K562 (cell line): ENCODE data around the gene ZNF266. TPM values are rescaled to one million over a fixed set of nuclear protein-coding genes. Genes with fewer than 3 reads are reported as not detected.

ENCODE experiments used
- BRCA1 ChIP-seq, 2 experiments: fragments of 450-650 bp in 1 of 2; sonication (generic) in 1 of 2; formaldehyde crosslinking in 1 of 2; IDR thresholded peaks; 2 replicates each; pipeline versions ENCODE4 v1.5.0 to v1.6.1; 2017 to 2020; ENCODE audit warnings: mild to moderate bottlenecking in 1 of 2, missing genetic modification reagents in 1 of 2
- ETS2 ChIP-seq: IDR thresholded peaks from 2 replicates; pipeline ENCODE4 v1.6.1; 2016; ENCODE audit warnings: borderline replicate concordance, missing genetic modification characterization, mild to moderate bottlenecking, moderate library complexity, missing compliant biosample characterization; ENCODE audit not compliant: poor library complexity, severe bottlenecking
- GABPB1 ChIP-seq: sonication (generic); formaldehyde crosslinking; IDR thresholded peaks from 2 replicates; pipeline ENCODE4 v1.8.0; 2022; ENCODE audit warnings: mild to moderate bottlenecking, missing genetic modification reagents
- HLTF ChIP-seq: fragments of 450-650 bp; IDR thresholded peaks from 2 replicates; pipeline ENCODE4 v1.6.1; 2016
- HNRNPK ChIP-seq: fragments of 200-400 bp; formaldehyde crosslinking; IDR thresholded peaks from one replicate; pipeline ENCODE4 v1.6.1; 2018; ENCODE audit warnings: mild to moderate bottlenecking, low read depth, low read length; ENCODE audit not compliant: poor library complexity, severe bottlenecking
- HNRNPUL1 ChIP-seq: fragments of 200-400 bp; formaldehyde crosslinking; IDR thresholded peaks from 2 replicates; pipeline ENCODE4 v1.6.1; 2017; ENCODE audit warnings: low read length
- KLF13 ChIP-seq: fragments of 450-650 bp; IDR thresholded peaks from 2 replicates; pipeline ENCODE4 v1.6.1; 2016; ENCODE audit warnings: missing genetic modification characterization, low read depth, mild to moderate bottlenecking, missing compliant biosample characterization, moderate library complexity, borderline replicate concordance
- PTRF ChIP-seq: fragments of 450-650 bp; IDR thresholded peaks from 2 replicates; pipeline ENCODE4 v1.6.1; 2016; ENCODE audit warnings: mild to moderate bottlenecking, missing genetic modification characterization, missing compliant biosample characterization
- RBBP5 ChIP-seq: fragments of 200-600 bp; sonication (generic); IDR thresholded peaks from 2 replicates; pipeline ENCODE4 v1.6.1; 2012; ENCODE audit warnings: borderline replicate concordance, mild to moderate bottlenecking, low read length, control low read depth, inconsistent platforms; ENCODE audit not compliant: insufficient read depth, poor library complexity, severe bottlenecking
- SNRNP70 ChIP-seq: fragments of 200-400 bp; formaldehyde crosslinking; optimal IDR thresholded peaks from 2 replicates; pipeline ENCODE3; 2017; ENCODE audit warnings: low read depth, low read length
- TGIF2 ChIP-seq: sonication (generic); formaldehyde crosslinking; IDR thresholded peaks from 2 replicates; pipeline ENCODE4 v1.8.1; 2022; ENCODE audit warnings: mild to moderate bottlenecking, missing genetic modification reagents, moderate library complexity
- XRCC3 ChIP-seq: fragments of 450-650 bp; IDR thresholded peaks from 2 replicates; pipeline ENCODE4 v1.6.1; 2017; ENCODE audit warnings: mild to moderate bottlenecking, moderate library complexity
- ZNF184 ChIP-seq: sonication (generic); formaldehyde crosslinking; IDR thresholded peaks from 2 replicates; pipeline ENCODE4 v1.5.0; 2020; ENCODE audit warnings: missing genetic modification reagents
- ZNF561 ChIP-seq: fragments of 450-650 bp; formaldehyde crosslinking; conservative IDR thresholded peaks from 2 replicates; pipeline ENCODE4 v1.4.0; 2020; ENCODE audit warnings: mild to moderate bottlenecking, moderate library complexity
- polyA plus RNA-seq, 8 experiments: library from polyadenylated mRNA; depleted of rRNA in 4 of 8; stranded (reverse) in 5 of 8; unstranded in 3 of 8; fragments of >200 nt; fragmentation: Nextera tagmentation in 2 of 8; fragmentation: Illumina TruSeq in 1 of 8; extraction: Ambion mirVana in 2 of 8; extraction: Trizol in 1 of 8; gene quantifications; 2 replicates each; pipeline versions ENCODE4 v1.2.1 to v1.2.3, GENCODE V29; 2011 to 2014; ENCODE audit warnings: inconsistent platforms in 1 of 8, missing spikeins in 1 of 8
- total RNA-seq, 7 experiments: library from RNA; depleted of rRNA in 6 of 7; stranded (reverse); fragments of >200 nt in 6 of 7; fragmentation: Illumina TruSeq in 2 of 7; extraction: Trizol in 2 of 7; gene quantifications; 2 replicates each; pipeline versions ENCODE4 v1.2.1 to v1.2.3, GENCODE V29; 2011 to 2021; ENCODE audit warnings: low replicate concordance in 1 of 7
- TF ChIP-seq, protein P1 (sequence below): sonication (generic); formaldehyde crosslinking; IDR thresholded peaks from 2 replicates; pipeline ENCODE4 v1.8.0; 2023; ENCODE audit warnings: missing genetic modification reagents, mild to moderate bottlenecking, borderline replicate concordance
- TF ChIP-seq, protein P2 (sequence below): sonication (generic); formaldehyde crosslinking; IDR thresholded peaks from 2 replicates; pipeline ENCODE4 v1.8.0; 2022; ENCODE audit warnings: mild to moderate bottlenecking, missing genetic modification reagents
- TF ChIP-seq, protein P3 (sequence below): fragments of 250-450 bp; sonication (Bioruptor Pico); IDR thresholded peaks from 2 replicates; pipeline ENCODE4 v1.5.1; 2021; ENCODE audit warnings: mild to moderate bottlenecking
- TF ChIP-seq, protein P4 (sequence below): sonication (generic); formaldehyde crosslinking; IDR thresholded peaks from 2 replicates; pipeline ENCODE4 v1.5.0; 2020; ENCODE audit warnings: missing genetic modification reagents

ZNF266 gene
- total and polyA plus RNA-seq, 9 of the 15 experiments (the other 6 are each of a cell fraction or from before 2014, with no cell fraction given), result 5.9 to 40.9 (median 20.3) TPM

DNA sequence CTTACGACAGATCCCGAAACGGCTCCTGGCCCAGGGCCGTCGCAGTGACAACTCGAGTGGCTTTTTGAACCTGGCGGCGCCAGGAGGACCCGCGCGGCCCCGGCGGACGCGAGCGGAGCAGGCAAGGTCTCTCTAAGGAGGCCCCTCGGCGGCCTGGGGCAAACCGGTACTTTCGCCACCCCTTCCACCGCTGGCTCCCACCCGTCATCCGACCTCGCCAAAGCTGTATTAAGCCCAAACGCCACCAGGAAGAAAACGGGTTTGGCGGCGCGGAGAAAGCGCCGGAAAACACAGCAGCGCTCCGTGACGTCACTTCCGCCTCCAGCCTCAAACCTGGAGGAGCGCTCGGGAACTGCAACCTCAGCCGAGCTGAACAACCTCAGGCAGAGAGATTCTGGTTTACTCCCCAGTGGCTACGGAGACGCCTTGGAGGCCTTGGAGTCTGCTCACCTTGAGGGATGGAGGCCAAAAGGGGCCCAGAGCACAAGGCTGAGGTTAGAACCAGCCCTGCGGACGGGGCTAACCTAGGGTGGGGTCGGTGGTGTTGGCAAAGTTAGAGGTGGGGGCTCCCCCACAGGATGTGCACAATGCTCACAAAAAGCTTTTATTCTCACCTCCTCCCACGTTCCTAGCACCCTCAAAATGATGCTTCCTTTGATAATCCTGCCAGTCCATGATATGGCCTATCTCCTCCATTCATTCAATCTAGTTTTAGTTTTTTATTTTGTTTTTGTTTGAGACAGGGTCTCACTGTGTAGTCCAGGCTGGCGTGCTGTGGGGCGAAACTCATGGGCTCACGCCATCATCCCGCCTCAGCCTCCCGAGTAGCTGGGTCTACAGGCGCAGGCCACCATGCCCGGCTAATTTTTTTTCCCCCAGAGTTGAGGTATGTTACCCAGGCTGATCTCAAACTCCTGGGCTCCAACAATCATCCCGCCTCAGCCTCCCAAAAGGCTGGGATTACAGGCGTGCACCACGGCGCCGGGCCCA, at the start of gene ZNF266 (continued):
- TF ChIP-seq, protein P1, sequence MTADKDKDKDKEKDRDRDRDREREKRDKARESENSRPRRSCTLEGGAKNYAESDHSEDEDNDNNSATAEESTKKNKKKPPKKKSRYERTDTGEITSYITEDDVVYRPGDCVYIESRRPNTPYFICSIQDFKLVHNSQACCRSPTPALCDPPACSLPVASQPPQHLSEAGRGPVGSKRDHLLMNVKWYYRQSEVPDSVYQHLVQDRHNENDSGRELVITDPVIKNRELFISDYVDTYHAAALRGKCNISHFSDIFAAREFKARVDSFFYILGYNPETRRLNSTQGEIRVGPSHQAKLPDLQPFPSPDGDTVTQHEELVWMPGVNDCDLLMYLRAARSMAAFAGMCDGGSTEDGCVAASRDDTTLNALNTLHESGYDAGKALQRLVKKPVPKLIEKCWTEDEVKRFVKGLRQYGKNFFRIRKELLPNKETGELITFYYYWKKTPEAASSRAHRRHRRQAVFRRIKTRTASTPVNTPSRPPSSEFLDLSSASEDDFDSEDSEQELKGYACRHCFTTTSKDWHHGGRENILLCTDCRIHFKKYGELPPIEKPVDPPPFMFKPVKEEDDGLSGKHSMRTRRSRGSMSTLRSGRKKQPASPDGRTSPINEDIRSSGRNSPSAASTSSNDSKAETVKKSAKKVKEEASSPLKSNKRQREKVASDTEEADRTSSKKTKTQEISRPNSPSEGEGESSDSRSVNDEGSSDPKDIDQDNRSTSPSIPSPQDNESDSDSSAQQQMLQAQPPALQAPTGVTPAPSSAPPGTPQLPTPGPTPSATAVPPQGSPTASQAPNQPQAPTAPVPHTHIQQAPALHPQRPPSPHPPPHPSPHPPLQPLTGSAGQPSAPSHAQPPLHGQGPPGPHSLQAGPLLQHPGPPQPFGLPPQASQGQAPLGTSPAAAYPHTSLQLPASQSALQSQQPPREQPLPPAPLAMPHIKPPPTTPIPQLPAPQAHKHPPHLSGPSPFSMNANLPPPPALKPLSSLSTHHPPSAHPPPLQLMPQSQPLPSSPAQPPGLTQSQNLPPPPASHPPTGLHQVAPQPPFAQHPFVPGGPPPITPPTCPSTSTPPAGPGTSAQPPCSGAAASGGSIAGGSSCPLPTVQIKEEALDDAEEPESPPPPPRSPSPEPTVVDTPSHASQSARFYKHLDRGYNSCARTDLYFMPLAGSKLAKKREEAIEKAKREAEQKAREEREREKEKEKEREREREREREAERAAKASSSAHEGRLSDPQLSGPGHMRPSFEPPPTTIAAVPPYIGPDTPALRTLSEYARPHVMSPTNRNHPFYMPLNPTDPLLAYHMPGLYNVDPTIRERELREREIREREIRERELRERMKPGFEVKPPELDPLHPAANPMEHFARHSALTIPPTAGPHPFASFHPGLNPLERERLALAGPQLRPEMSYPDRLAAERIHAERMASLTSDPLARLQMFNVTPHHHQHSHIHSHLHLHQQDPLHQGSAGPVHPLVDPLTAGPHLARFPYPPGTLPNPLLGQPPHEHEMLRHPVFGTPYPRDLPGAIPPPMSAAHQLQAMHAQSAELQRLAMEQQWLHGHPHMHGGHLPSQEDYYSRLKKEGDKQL, result no peak
- TF ChIP-seq, protein P2, sequence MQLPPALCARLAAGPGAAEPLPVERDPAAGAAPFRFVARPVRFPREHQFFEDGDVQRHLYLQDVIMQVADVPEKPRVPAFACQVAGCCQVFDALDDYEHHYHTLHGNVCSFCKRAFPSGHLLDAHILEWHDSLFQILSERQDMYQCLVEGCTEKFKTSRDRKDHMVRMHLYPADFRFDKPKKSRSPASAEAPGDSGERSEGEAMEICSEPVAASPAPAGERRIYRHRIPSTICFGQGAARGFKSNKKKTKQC (CRISPR knock-in tag), result no peak
- TF ChIP-seq, protein P3, sequence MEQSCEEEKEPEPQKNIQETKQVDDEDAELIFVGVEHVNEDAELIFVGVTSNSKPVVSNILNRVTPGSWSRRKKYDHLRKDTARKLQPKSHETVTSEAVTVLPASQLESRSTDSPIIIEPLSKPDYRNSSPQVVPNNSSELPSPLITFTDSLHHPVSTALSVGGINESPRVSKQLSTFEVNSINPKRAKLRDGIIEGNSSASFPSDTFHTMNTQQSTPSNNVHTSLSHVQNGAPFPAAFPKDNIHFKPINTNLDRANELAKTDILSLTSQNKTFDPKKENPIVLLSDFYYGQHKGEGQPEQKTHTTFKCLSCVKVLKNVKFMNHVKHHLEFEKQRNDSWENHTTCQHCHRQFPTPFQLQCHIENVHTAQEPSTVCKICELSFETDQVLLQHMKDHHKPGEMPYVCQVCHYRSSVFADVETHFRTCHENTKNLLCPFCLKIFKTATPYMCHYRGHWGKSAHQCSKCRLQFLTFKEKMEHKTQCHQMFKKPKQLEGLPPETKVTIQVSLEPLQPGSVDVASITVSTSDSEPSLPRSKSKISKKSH (CRISPR knock-in tag), result no peak
- no peak for TF ChIP-seq SNRNP70
- TF ChIP-seq HLTF, result no peak
- TF ChIP-seq GABPB1, result peak; percentile 96
- TF ChIP-seq ETS2 (tag), result no peak
- no peak for TF ChIP-seq ZNF561 (CRISPR knock-in tag)
- no peak for TF ChIP-seq BRCA1 (IDR thresholded peaks at IDR 0.05)
- no peak for TF ChIP-seq BRCA1 (CRISPR knock-in tag; IDR thresholded peaks at IDR 0.05)
- no peak for TF ChIP-seq XRCC3
- no peak for TF ChIP-seq KLF13 (tag)
- TF ChIP-seq RBBP5, result peak; percentile 99
- TF ChIP-seq, protein P4, sequence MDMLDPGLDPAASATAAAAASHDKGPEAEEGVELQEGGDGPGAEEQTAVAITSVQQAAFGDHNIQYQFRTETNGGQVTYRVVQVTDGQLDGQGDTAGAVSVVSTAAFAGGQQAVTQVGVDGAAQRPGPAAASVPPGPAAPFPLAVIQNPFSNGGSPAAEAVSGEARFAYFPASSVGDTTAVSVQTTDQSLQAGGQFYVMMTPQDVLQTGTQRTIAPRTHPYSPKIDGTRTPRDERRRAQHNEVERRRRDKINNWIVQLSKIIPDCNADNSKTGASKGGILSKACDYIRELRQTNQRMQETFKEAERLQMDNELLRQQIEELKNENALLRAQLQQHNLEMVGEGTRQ (CRISPR knock-in tag), result no peak
- TF ChIP-seq ZNF184 (CRISPR knock-in tag), result no peak
- no peak for TF ChIP-seq TGIF2 (CRISPR knock-in tag)
- no peak for TF ChIP-seq HNRNPK
- TF ChIP-seq PTRF, result no peak
- no peak for TF ChIP-seq HNRNPUL1
